ENCODE measurements around the gene MCRIP2. TPM values are rescaled to one million over a fixed set of nuclear protein-coding genes. Genes with fewer than 3 reads are reported as not detected.

The MCRIP2 gene
- total RNA-seq, 1 donor, result 13.3 TPM

DNA sequence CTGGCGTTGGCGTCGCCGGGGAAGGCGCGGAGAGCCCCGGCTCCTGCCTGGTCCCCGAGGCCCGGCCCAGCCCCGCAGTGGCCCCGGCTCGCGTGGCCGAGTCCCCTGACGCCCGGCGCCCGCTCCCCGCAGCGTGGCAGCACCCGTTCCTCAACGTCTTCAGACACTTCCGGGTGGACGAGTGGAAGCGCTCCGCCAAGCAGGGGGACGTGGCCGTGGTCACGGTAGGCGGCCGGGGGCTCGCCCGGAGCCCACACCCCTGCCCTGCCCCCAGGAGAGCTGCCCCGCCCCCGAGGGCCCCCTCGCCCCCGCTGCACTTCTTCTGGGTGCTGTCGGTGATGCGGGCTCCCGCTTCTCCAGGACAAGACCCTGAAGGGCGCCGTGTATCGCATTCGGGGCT lies 8.0 kb downstream of the MCRIP2 start:
- TF ChIP-seq, protein P1, sequence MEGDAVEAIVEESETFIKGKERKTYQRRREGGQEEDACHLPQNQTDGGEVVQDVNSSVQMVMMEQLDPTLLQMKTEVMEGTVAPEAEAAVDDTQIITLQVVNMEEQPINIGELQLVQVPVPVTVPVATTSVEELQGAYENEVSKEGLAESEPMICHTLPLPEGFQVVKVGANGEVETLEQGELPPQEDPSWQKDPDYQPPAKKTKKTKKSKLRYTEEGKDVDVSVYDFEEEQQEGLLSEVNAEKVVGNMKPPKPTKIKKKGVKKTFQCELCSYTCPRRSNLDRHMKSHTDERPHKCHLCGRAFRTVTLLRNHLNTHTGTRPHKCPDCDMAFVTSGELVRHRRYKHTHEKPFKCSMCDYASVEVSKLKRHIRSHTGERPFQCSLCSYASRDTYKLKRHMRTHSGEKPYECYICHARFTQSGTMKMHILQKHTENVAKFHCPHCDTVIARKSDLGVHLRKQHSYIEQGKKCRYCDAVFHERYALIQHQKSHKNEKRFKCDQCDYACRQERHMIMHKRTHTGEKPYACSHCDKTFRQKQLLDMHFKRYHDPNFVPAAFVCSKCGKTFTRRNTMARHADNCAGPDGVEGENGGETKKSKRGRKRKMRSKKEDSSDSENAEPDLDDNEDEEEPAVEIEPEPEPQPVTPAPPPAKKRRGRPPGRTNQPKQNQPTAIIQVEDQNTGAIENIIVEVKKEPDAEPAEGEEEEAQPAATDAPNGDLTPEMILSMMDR (IDR thresholded peaks at IDR 0.05; ENCODE audit: insufficient read depth, low read length), result no peak
- peak overlapping the region; percentile 76 for H3K4me3 ChIP-seq (ENCODE audit: low read depth, low read length)
- DNase-seq (ENCODE audit: low read depth), result no peak

DNA sequence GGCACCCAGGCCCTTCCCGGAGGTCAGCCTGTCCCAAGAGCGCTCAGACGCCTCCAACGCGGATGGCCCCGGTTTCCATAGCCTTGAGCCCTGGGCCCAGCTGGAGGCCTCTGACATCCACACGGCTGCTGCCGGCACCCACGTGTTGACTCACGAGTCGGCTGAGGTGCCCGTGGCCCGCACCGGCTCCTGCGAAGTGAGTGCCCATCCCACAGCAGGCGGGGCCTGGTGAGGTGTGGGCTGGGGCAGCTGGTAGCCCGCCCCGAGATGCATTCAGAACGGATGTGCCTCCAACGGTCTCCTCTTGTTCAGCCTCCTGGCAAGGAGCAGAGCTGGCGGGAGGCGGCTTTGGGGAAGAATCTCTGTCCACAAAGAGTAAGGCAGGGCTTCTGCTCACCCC lies 10.2 kb downstream of the MCRIP2 start:
- H3K4me3 ChIP-seq (ENCODE audit: low read depth, low read length), result no peak overlapping the region
- no peak for DNase-seq (ENCODE audit: low read depth)
- TF ChIP-seq, protein P1 (IDR thresholded peaks at IDR 0.05; ENCODE audit: insufficient read depth, low read length), result no peak

DNA sequence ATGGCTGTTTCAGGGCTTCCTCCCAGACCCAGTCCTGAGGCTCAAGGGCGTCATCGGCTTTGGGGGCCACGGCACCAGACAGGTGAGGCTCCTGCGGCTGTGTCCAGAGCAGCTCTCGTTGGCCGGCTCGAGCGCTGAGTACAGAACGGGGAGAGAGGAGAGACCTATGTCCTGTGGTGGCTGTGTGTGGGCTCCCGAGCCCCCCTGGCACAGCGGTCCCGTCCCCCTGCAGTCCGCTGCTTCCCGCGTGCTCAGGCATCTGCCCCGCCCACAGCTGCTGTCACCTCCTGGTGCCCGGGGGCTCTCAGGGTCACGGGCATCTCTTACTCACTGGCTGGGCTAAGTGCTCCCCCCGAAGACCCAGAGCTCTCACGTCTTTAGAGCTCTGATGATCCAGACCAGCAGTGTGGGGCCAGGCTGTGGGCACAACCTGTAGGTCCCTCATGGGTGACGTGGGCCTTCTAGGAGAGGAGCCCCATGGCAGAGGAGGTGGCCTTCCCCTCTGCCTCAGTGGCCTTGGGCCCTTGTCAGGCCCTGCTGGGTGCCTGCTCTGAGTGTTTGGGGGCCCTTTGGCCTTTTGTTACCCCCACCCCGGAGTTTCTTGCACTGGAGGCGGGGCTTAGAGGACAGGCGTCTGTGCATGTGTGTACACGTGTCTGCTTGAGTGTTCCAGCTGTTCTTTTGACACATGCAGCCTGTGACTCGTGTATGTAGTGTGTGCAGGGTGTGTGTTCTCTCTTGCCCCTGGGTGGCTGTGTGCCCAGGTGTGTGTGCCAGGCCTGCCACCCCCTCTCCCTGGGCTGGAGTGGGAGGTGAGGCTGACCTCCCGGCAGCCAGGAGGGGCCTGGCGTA lies 11.1 kb downstream of the MCRIP2 start:
- TF ChIP-seq, protein P1 (IDR thresholded peaks at IDR 0.05; ENCODE audit: insufficient read depth, low read length), result no peak
- DNase-seq (ENCODE audit: low read depth), result no peak
- no peak overlapping the region for H3K4me3 ChIP-seq (ENCODE audit: low read depth, low read length)

DNA sequence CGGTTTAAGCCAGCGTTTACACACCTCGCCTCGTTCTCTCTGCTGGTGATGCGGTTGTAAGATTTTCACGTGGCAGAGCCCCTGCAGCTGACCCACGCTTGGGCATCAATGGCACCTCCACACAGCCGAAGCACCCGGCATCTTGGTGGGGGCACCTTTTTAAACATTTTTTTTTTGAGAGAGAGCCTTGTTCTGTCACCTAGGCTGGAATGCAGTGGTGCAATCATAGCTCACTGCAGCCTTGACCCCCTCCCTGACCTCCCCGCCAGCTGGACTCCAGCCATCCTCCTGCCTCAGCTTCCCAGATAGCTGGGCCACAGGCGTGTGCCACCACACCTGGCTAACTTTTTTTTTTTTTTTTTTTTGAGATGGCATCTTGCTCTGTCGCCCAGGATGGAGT lies 12.4 kb downstream of the MCRIP2 start:
- TF ChIP-seq, protein P1 (IDR thresholded peaks at IDR 0.05; ENCODE audit: insufficient read depth, low read length), result no peak
- no peak for DNase-seq (ENCODE audit: low read depth)
- no peak overlapping the region for H3K4me3 ChIP-seq (ENCODE audit: low read depth, low read length)

DNA sequence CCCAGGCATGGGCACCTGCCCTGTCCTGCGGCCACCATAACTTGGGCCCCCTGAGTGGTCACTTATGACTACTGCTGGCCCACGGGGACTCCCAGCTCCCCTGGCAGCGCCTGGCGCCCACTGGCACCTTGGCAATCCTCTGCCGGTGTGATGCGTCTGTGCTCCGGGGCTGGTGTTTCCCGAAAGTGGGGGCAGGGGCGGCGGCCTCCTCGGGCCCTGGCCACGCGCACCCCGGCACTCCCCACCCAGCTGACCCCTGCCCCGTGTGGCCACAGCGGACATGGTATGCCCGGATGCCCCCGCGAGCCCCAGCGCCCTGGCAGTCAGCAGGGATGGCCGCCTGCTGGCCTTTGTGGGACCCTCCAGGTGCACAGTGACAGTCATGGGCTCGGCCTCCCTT lies 15.9 kb downstream of the MCRIP2 start:
- H3K4me3 ChIP-seq (ENCODE audit: low read depth, low read length), result no peak overlapping the region
- no peak for DNase-seq (ENCODE audit: low read depth)
- TF ChIP-seq, protein P1 (IDR thresholded peaks at IDR 0.05; ENCODE audit: insufficient read depth, low read length), result no peak

DNA sequence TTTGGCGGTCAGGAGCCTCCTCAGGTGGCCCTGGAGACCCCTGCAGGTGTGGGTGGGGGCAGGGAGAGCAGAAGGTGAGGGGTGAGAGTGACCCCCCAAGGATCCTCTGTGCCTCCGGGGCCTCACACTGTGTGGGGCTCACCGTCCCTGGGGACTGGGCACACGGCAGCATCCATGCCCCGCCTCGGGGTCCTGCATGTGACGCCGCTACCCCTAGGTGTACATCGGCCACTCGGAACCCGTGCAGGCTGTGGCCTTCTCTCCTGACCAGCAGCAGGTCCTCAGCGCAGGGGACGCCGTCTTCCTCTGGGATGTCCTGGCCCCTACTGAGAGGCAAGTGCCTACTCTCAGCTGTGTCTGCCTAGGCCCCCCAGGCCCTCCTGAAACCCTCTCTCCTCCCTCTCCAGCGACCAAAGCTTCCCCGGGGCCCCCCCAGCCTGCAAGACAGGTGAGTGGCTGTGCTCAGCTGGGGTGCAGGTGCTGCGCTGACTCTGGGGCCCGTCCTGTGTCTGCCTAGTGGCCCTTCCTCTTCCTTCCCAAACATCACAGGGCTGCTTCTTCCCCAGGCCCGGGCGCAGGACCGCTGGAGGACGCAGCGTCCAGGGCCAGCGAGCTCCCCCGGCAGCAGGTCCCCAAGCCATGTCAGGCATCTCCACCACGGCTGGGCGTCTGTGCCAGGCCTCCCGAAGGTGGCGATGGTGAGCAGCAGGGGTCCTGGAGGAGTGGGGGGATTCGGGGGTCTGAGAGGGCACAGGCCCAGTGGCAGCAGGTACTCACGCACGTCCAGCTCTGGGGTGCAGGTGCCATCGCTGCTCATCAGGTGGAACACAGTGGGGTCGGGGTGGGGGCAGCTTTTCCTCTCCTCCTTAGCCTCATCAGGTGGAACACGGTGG lies 17.3 kb downstream of the MCRIP2 start:
- TF ChIP-seq, protein P1 (IDR thresholded peaks at IDR 0.05; ENCODE audit: insufficient read depth, low read length), result no peak
- DNase-seq (ENCODE audit: low read depth), result no peak
- no peak overlapping the region for H3K4me3 ChIP-seq (ENCODE audit: low read depth, low read length)
